Spleen (tissue), 7 donors: Measurements from ENCODE around the gene DNAJC4.

Experiments
- POLR2A ChIP-seq, 3 donors: fragments of 450-650 bp; IDR thresholded peaks; one replicate each; pipeline ENCODE4 v1.5.1; 2017; ENCODE audit warnings: antibody characterized with exemption in 3 of 3, mild to moderate bottlenecking in 1 of 3
- TF ChIP-seq, protein P1 (sequence below), 11 experiments: fragments of 200-600 bp in 7 of 11; fragments of 450-650 bp in 4 of 11; sonication (generic) in 4 of 11; IDR thresholded peaks in 8 of 11; conservative IDR thresholded peaks in 3 of 11; 1 replicate in 7 of 11; 2 replicates in 4 of 11; pipeline versions ENCODE4 v1.4.0 to v1.8.0; 2016 to 2021; ENCODE audit warnings: antibody characterized with exemption in 11 of 11, inconsistent platforms in 4 of 11, mild to moderate bottlenecking in 1 of 11
- donor health status: DM: no; HTN: no; CAD: no; lungs with moderate emphysema.
- donor health status: DM: no; HTN: no; CAD: no.
- donor health status: DM: no; HTN: no; CAD: no.

DNA sequence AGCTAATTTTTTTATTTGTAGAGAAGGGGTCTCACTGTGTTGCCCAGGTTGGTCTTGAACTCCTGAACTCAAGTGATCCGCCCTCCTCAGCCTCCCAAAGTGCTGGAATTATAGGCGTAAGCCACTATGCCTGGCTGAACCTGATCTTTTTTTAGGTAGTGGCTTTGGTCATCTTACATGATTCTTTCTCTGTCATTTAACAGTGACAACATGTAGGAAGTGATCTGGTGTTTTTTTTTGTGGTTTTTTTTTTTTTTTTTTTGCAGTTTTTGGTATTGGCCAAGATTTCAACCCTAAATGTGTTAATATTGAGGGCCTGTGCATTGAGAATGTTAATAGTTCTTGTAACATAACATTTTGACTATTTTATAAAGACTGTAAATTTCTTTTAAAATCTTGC, 31.8 kb upstream of the DNAJC4 start:
- TF ChIP-seq, protein P1, sequence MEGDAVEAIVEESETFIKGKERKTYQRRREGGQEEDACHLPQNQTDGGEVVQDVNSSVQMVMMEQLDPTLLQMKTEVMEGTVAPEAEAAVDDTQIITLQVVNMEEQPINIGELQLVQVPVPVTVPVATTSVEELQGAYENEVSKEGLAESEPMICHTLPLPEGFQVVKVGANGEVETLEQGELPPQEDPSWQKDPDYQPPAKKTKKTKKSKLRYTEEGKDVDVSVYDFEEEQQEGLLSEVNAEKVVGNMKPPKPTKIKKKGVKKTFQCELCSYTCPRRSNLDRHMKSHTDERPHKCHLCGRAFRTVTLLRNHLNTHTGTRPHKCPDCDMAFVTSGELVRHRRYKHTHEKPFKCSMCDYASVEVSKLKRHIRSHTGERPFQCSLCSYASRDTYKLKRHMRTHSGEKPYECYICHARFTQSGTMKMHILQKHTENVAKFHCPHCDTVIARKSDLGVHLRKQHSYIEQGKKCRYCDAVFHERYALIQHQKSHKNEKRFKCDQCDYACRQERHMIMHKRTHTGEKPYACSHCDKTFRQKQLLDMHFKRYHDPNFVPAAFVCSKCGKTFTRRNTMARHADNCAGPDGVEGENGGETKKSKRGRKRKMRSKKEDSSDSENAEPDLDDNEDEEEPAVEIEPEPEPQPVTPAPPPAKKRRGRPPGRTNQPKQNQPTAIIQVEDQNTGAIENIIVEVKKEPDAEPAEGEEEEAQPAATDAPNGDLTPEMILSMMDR (IDR thresholded peaks at IDR 0.05 in 8 of 11, conservative IDR thresholded peaks at IDR 0.05 in 3 of 11), result no peak
- no peak for TF ChIP-seq POLR2A (IDR thresholded peaks at IDR 0.05)
